Esophagus muscularis mucosa (tissue), 4 donors: ENCODE data around the gene CELSR1.

Experiments
- EP300 ChIP-seq: sonication (generic); formaldehyde crosslinking; IDR thresholded peaks from one replicate; pipeline ENCODE4 v1.6.1; 2017; ENCODE audit warnings: antibody characterized with exemption
- POLR2A ChIP-seq: fragments of 450-650 bp; IDR thresholded peaks from one replicate; pipeline ENCODE4 v1.6.1; 2017; ENCODE audit warnings: antibody characterized with exemption, moderate library complexity, mild to moderate bottlenecking, low read depth
- POLR2AphosphoS5 ChIP-seq, 2 donors: sonication (generic); formaldehyde crosslinking; IDR thresholded peaks; one replicate each; pipeline ENCODE4 v1.6.1; 2017; ENCODE audit warnings: antibody characterized with exemption in 2 of 2
- TF ChIP-seq, protein P1 (sequence below), 3 experiments: fragments of 200-600 bp in 2 of 3; fragments of 450-650 bp in 1 of 3; sonication (generic) in 2 of 3; IDR thresholded peaks; one replicate each; pipeline ENCODE4 v1.5.1; 2017 to 2019; ENCODE audit warnings: antibody characterized with exemption in 3 of 3, mild to moderate bottlenecking in 2 of 3, moderate library complexity in 1 of 3

DNA sequence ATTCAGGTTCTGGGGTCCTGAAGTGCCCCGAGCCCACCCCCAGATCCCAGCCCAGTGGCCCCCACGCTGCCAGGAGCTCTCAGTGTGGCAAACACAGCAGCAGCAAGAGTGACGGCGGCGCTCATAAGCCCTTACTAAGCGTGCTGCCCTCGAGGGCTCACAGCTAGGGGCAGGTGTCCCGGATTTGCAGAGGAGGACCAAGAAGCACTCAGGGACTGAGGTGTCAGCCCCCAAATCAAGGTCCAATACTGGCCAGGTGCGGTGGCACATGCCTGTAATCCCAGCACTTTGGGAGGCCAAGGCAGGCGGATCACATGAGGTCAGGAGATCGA is 25.4 kb downstream of the CELSR1 start:
- TF ChIP-seq POLR2AphosphoS5 (IDR thresholded peaks at IDR 0.05): no peak
- TF ChIP-seq, protein P1, sequence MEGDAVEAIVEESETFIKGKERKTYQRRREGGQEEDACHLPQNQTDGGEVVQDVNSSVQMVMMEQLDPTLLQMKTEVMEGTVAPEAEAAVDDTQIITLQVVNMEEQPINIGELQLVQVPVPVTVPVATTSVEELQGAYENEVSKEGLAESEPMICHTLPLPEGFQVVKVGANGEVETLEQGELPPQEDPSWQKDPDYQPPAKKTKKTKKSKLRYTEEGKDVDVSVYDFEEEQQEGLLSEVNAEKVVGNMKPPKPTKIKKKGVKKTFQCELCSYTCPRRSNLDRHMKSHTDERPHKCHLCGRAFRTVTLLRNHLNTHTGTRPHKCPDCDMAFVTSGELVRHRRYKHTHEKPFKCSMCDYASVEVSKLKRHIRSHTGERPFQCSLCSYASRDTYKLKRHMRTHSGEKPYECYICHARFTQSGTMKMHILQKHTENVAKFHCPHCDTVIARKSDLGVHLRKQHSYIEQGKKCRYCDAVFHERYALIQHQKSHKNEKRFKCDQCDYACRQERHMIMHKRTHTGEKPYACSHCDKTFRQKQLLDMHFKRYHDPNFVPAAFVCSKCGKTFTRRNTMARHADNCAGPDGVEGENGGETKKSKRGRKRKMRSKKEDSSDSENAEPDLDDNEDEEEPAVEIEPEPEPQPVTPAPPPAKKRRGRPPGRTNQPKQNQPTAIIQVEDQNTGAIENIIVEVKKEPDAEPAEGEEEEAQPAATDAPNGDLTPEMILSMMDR (IDR thresholded peaks at IDR 0.05): no peak
- TF ChIP-seq POLR2A: no peak
- no peak for TF ChIP-seq EP300
